A549 (cell line): Measurements from ENCODE around the gene BORCS6. TPM values are rescaled to one million over a fixed set of nuclear protein-coding genes. Genes with fewer than 3 reads are reported as not detected.

Experiments
- ATAC-seq, 2 experiments: fragments of 200-7000 bp in 1 of 2; fragments of >200 bp in 1 of 2; cut with Nextera tagmentation in 1 of 2; cut with Tn5 transposase in 1 of 2; 3 replicates each; pipeline versions ENCODE4 v1.8.0 to v1.9.1; 2018 to 2020; ENCODE audit warnings: mild to moderate bottlenecking in 1 of 2, moderate library complexity in 1 of 2
- CTCF ChIA-PET: fragments of 300-600 bp; sonication (Branson Sonifier 250); formaldehyde crosslinking; extraction: SDS; loops from one replicate; lab custom pipeline; 2021; ENCODE audit warnings: antibody characterized with exemption, inconsistent platforms; lab: Yijun Ruan, JAX
- POLR2A ChIA-PET: fragments of 350-600 bp; formaldehyde crosslinking; extraction: SDS; loops from one replicate; lab custom pipeline; 2021; ENCODE audit warnings: antibody characterized with exemption, inconsistent platforms; lab: Yijun Ruan, JAX
- DNase-seq, 2 experiments: peaks; one replicate each; pipeline versions ENCODE4 v3.0.0 to v3.0.0-alpha.2; 2011 to 2016; ENCODE audit warnings: low read depth in 1 of 2, low spot score in 1 of 2
- FAIRE-seq: peaks from 2 replicates; lab custom pipeline; 2011; peaks lifted over from hg19 to GRCh38; lab: Jason Lieb, UNC
- H3K27ac ChIP-seq, 2 experiments: fragments of >200 bp; sonication (Bioruptor Twin); formaldehyde crosslinking; 3 replicates each; pipeline ENCODE4 v1.5.1; 2016 to 2017
- H3K4me1 ChIP-seq: fragments of >200 bp; sonication (Bioruptor Twin); formaldehyde crosslinking; 3 replicates; pipeline ENCODE4 v1.6.1; 2016
- H3K4me2 ChIP-seq: fragments of >200 bp; sonication (Bioruptor Twin); formaldehyde crosslinking; 3 replicates; pipeline ENCODE4 v1.6.1; 2016
- H3K4me3 ChIP-seq: fragments of >200 bp; sonication (Bioruptor Twin); formaldehyde crosslinking; 3 replicates; pipeline ENCODE4 v1.5.1; 2016
- H3K9me3 ChIP-seq: fragments of >200 bp; sonication (Bioruptor Twin); formaldehyde crosslinking; 3 replicates; pipeline ENCODE4 v1.6.1; 2016
- BHLHE40 ChIP-seq: IDR thresholded peaks from 2 replicates; pipeline ENCODE4 v1.6.1; 2012; ENCODE audit warnings: low read depth, low read length, inconsistent platforms
- CEBPB ChIP-seq, 2 experiments: fragments of >200 bp in 1 of 2; sonication (Bioruptor Twin) in 1 of 2; formaldehyde crosslinking in 1 of 2; IDR thresholded peaks; 2 replicates each; pipeline ENCODE4 v1.6.1; 2012 to 2016
- EHF ChIP-seq: fragments of 250-450 bp; sonication (Bioruptor Pico); IDR thresholded peaks from 2 replicates; pipeline ENCODE4 v1.5.0; 2020; ENCODE audit warnings: mild to moderate bottlenecking
- ESRRA ChIP-seq: fragments of 150-350 bp; IDR thresholded peaks from 2 replicates; pipeline ENCODE4 v1.6.1; 2014; ENCODE audit warnings: mild to moderate bottlenecking, low read length, borderline replicate concordance
- FOSL2 ChIP-seq, 2 experiments: fragments of 450-650 bp in 1 of 2; fragments of >200 bp in 1 of 2; sonication (Bioruptor Twin) in 1 of 2; formaldehyde crosslinking; IDR thresholded peaks; 2 replicates each; pipeline versions ENCODE4 v1.5.0 to v1.6.1; 2016 to 2020; ENCODE audit warnings: mild to moderate bottlenecking in 1 of 2, moderate library complexity in 1 of 2
- FOXS1 ChIP-seq: fragments of 250-450 bp; sonication (Bioruptor Pico); IDR thresholded peaks from 2 replicates; pipeline ENCODE4 v1.5.0; 2020; ENCODE audit warnings: mild to moderate bottlenecking, moderate library complexity
- HDAC2 ChIP-seq: fragments of 200-600 bp; sonication (generic); IDR thresholded peaks from 2 replicates; pipeline ENCODE4 v1.6.1; 2016
- HEYL ChIP-seq: fragments of 250-450 bp; sonication (Bioruptor Pico); IDR thresholded peaks from 2 replicates; pipeline ENCODE4 v1.8.0; 2021; ENCODE audit warnings: mild to moderate bottlenecking, moderate library complexity
- HOXB13 ChIP-seq: fragments of 250-450 bp; sonication (Bioruptor Pico); IDR thresholded peaks from 2 replicates; pipeline ENCODE4 v1.5.0; 2020; ENCODE audit warnings: low read depth, mild to moderate bottlenecking, moderate library complexity
- JUN ChIP-seq, 2 experiments: fragments of >200 bp; sonication (Bioruptor Twin); formaldehyde crosslinking; IDR thresholded peaks; 2 replicates in 1 of 2; 3 replicates in 1 of 2; pipeline ENCODE4 v1.6.1; 2016 to 2017
- JUNB ChIP-seq: fragments of >200 bp; sonication (Bioruptor Twin); formaldehyde crosslinking; IDR thresholded peaks from 2 replicates; pipeline ENCODE4 v1.6.1; 2016
- KDM5A ChIP-seq: fragments of 200-600 bp; sonication (generic); IDR thresholded peaks from 2 replicates; pipeline ENCODE4 v1.6.1; 2016; ENCODE audit warnings: antibody characterized with exemption, mild to moderate bottlenecking
- MAZ ChIP-seq: fragments of 150-350 bp; IDR thresholded peaks from 2 replicates; pipeline ENCODE4 v1.6.1; 2014; ENCODE audit warnings: antibody characterized with exemption, low read depth, low read length, borderline replicate concordance
- MYC ChIP-seq: IDR thresholded peaks from 2 replicates; pipeline ENCODE4 v1.6.1; 2012; ENCODE audit warnings: mild to moderate bottlenecking, inconsistent platforms, low read length, improper control_type of control experiment, borderline replicate concordance
- PHF8 ChIP-seq: fragments of 200-600 bp; sonication (generic); IDR thresholded peaks from 2 replicates; pipeline ENCODE4 v1.6.1; 2016; ENCODE audit warnings: low read depth, mild to moderate bottlenecking, antibody characterized with exemption, moderate library complexity, borderline replicate concordance
- RAD21 ChIP-seq, 2 experiments: fragments of >200 bp in 1 of 2; sonication (Bioruptor Twin) in 1 of 2; formaldehyde crosslinking in 1 of 2; IDR thresholded peaks in 1 of 2; conservative IDR thresholded peaks in 1 of 2; 2 replicates in 1 of 2; 3 replicates in 1 of 2; pipeline ENCODE4 v1.6.1; 2012 to 2018; ENCODE audit warnings: inconsistent platforms in 1 of 2
- RARB ChIP-seq: fragments of 250-450 bp; sonication (Bioruptor Pico); IDR thresholded peaks from 2 replicates; pipeline ENCODE4 v1.8.0; 2021; ENCODE audit warnings: mild to moderate bottlenecking, moderate library complexity
- RFX5 ChIP-seq: fragments of 450-650 bp; IDR thresholded peaks from 2 replicates; pipeline ENCODE4 v1.7.1; 2014; ENCODE audit warnings: antibody characterized with exemption, mild to moderate bottlenecking, moderate library complexity
- RNF2 ChIP-seq: fragments of 200-600 bp; sonication (generic); IDR thresholded peaks from 2 replicates; pipeline ENCODE4 v1.6.1; 2016; ENCODE audit warnings: low read depth, mild to moderate bottlenecking, antibody characterized with exemption, moderate library complexity, borderline replicate concordance
- SREBF2 ChIP-seq: fragments of 450-650 bp; IDR thresholded peaks from 2 replicates; pipeline ENCODE4 v1.6.1; 2014; ENCODE audit warnings: mild to moderate bottlenecking, moderate library complexity
- TP53 ChIP-seq: fragments of 250-450 bp; sonication (Bioruptor Pico); IDR thresholded peaks from 2 replicates; pipeline ENCODE4 v1.5.0; 2021; ENCODE audit warnings: mild to moderate bottlenecking, moderate library complexity
- ZFP36 ChIP-seq: fragments of 450-650 bp; IDR thresholded peaks from 2 replicates; pipeline ENCODE4 v1.6.1; 2014; ENCODE audit warnings: borderline replicate concordance; ENCODE audit not compliant: partially characterized antibody
- ZSCAN20 ChIP-seq: fragments of 250-450 bp; sonication (Bioruptor Pico); IDR thresholded peaks from 2 replicates; pipeline ENCODE4 v1.8.0; 2022; ENCODE audit warnings: mild to moderate bottlenecking, moderate library complexity
- WGBS: methylation state at CpG from one replicate; pipeline ENCODE4 v1.1.6; 2017; ENCODE audit errors: missing lambda C conversion rate; 5-methylcytosine and 5-hydroxymethylcytosine counted together
- polyA plus RNA-seq, 4 experiments: library from polyadenylated mRNA; depleted of rRNA in 3 of 4; stranded (reverse); fragments of >200 nt; fragmentation: RNase III in 1 of 4; extraction: RNeasy Plus Mini Kit Qiagen cat#74134 plus additional on column Dnase treatment in 1 of 4; gene quantifications; 2 replicates in 3 of 4; 3 replicates in 1 of 4; pipeline ENCODE4 v1.2.3, GENCODE V29; 2011 to 2017
- TF ChIP-seq, protein P1 (sequence below): fragments of >200 bp; sonication (Bioruptor Twin); formaldehyde crosslinking; IDR thresholded peaks from 2 replicates; pipeline ENCODE4 v1.6.1; 2016
- TF ChIP-seq, protein P2 (sequence below): IDR thresholded peaks from 2 replicates; pipeline ENCODE4 v1.6.1; 2012
- TF ChIP-seq, protein P3 (sequence below): IDR thresholded peaks from 2 replicates; pipeline ENCODE4 v1.6.1; 2012
- TF ChIP-seq, protein P4 (sequence below): fragments of 250-450 bp; sonication (Bioruptor Pico); IDR thresholded peaks from 2 replicates; pipeline ENCODE4 v1.5.0; 2021; ENCODE audit warnings: mild to moderate bottlenecking, moderate library complexity, borderline replicate concordance
- TF ChIP-seq, protein P5 (sequence below): IDR thresholded peaks from 2 replicates; pipeline ENCODE4 v1.6.1; 2012; ENCODE audit warnings: low read depth, borderline replicate concordance

Gene BORCS6
- polyA plus RNA-seq, 2 of the 4 experiments (the other 2 are of a cell fraction), result 3.0 to 6.6 TPM

DNA sequence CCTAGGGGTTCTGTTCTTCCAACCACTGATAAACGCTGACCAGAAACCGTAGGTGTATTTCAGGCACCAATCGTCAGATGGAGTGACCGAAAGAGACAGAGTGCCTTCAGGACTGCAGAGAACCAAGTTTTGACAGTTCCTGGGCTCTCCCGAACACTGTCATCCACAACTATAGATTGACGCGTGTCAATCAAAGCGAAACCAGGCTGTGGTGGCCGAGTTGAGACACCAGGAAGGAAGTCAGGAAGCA is 32.3 kb upstream of the BORCS6 start:
- DNase-seq (no peak), FAIRE-seq (no peak), ATAC-seq (peak in 1 of 2 experiments; percentile 21; a peak in 2 of 6 replicates)
- peak overlapping the region; percentile 94 for H3K4me2 ChIP-seq
- CTCF ChIA-PET, result interaction anchor here (0.8 to 12.0 kb wide), 20 partner anchors 10 to 149 kb away, joined by 3 to 160 read pairs (median 6); partner anchors contain the start of genes AURKB, CTC1, PFAS and SLC25A35
- peaks cover 28% of the 10 kb centered on the region for H3K4me1 ChIP-seq
- WGBS, result 3% methylated on average over 9 of the region's 9 CpGs
- POLR2A ChIA-PET, result interaction anchor here (0.6 to 7.9 kb wide), 17 partner anchors 12 to 103 kb away, joined by 3 to 159 read pairs (median 6); partner anchors contain the start of genes AURKB, BORCS6, CTC1 and PFAS
- peak overlapping the region; percentile 95 to 97 for H3K27ac ChIP-seq
- TF ChIP-seq, protein P1, sequence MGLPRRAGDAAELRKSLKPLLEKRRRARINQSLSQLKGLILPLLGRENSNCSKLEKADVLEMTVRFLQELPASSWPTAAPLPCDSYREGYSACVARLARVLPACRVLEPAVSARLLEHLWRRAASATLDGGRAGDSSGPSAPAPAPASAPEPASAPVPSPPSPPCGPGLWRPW, result no peak
- TF ChIP-seq, protein P2, sequence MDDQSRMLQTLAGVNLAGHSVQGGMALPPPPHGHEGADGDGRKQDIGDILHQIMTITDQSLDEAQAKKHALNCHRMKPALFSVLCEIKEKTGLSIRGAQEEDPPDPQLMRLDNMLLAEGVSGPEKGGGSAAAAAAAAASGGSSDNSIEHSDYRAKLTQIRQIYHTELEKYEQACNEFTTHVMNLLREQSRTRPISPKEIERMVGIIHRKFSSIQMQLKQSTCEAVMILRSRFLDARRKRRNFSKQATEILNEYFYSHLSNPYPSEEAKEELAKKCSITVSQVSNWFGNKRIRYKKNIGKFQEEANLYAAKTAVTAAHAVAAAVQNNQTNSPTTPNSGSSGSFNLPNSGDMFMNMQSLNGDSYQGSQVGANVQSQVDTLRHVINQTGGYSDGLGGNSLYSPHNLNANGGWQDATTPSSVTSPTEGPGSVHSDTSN, result peak; percentile 93
- peak overlapping the region; percentile 78 for H3K4me3 ChIP-seq
- no peaks in the 10 kb centered on the region for H3K9me3 ChIP-seq

DNA sequence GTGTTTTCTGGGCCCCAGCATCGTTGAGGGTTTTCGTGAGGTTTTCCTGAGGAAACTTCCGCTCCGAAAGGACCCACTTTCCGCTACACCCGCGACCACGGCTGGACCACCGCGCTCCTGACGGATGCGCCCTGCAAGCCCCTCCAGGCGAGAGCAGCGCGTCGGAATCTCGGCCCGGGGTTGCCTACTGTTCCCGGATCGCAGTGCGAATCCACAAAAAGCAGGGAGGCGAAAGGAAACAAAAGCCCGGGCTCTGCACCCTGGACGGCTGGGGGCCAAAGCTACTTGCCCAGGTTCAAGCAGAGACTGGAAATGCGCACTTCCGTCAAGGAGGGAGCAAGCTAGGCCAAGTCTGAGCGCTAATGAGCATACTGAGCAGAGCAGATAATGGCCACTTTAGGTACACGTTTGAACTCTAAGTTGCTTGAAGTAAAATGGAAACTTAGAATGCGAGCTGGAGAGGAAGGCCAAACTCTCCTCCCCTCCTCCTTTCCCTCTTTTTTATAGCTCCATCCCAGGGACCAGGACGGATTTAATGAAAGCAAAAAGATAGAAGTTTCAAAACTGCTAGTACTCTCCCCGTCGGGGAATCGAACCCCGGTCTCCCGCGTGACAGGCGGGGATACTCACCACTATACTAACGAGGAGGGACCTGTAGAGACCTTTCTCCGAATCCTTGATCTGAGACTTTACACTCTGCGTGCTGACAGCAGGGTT is 31.8 kb upstream of the BORCS6 start:
- peak overlapping the region; percentile 94 for H3K4me2 ChIP-seq
- H3K4me1 ChIP-seq, result peaks cover 24% of the 10 kb centered on the region
- ATAC-seq (peak; percentile 16 to 49), DNase-seq (peak; percentile 82 to 95)
- no peaks in the 10 kb centered on the region for H3K9me3 ChIP-seq
- 2% methylated on average over 40 of the region's 40 CpGs for WGBS
- H3K4me3 ChIP-seq, result peak overlapping the region; percentile 78
- TF ChIP-seq CEBPB (IDR thresholded peaks at IDR 0.05), result peak; percentile 14 to 79; a peak in 3 of 4 replicates
- TF ChIP-seq MYC, result no peak
- TF ChIP-seq JUN (IDR thresholded peaks at IDR 0.05), result 0 out of 5 replicates have a peak, but pooled peaks of 1 of the 2 experiments have one; percentile 20
- no peak for TF ChIP-seq FOSL2 (IDR thresholded peaks at IDR 0.05)
- TF ChIP-seq FOSL2 (CRISPR knock-in tag; IDR thresholded peaks at IDR 0.05), result 0 out of 2 replicates have a peak, but pooled peaks have one; percentile 5
- TF ChIP-seq ESRRA, result 0 out of 2 replicates have a peak, but pooled peaks have one; percentile 16
- TF ChIP-seq, protein P3, sequence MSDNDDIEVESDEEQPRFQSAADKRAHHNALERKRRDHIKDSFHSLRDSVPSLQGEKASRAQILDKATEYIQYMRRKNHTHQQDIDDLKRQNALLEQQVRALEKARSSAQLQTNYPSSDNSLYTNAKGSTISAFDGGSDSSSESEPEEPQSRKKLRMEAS, result no peak; the same call in none of the 2 replicates
- 0 out of 2 replicates have a peak, but pooled peaks have one; percentile 62 for TF ChIP-seq EHF (CRISPR knock-in tag)
- TF ChIP-seq, protein P4, sequence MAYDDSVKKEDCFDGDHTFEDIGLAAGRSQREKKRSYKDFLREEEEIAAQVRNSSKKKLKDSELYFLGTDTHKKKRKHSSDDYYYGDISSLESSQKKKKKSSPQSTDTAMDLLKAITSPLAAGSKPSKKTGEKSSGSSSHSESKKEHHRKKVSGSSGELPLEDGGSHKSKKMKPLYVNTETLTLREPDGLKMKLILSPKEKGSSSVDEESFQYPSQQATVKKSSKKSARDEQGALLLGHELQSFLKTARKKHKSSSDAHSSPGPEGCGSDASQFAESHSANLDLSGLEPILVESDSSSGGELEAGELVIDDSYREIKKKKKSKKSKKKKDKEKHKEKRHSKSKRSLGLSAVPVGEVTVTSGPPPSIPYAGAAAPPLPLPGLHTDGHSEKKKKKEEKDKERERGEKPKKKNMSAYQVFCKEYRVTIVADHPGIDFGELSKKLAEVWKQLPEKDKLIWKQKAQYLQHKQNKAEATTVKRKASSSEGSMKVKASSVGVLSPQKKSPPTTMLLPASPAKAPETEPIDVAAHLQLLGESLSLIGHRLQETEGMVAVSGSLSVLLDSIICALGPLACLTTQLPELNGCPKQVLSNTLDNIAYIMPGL, result peak; percentile 96
- peak; percentile 22; the same call in 1 of the 2 replicates for TF ChIP-seq MAZ
- TF ChIP-seq, protein P5, sequence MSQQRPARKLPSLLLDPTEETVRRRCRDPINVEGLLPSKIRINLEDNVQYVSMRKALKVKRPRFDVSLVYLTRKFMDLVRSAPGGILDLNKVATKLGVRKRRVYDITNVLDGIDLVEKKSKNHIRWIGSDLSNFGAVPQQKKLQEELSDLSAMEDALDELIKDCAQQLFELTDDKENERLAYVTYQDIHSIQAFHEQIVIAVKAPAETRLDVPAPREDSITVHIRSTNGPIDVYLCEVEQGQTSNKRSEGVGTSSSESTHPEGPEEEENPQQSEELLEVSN, result no peak; the same call in 1 of the 2 replicates
- no peak for TF ChIP-seq RAD21 (conservative IDR thresholded peaks at IDR 0.05 in 1 of 2, IDR thresholded peaks at IDR 0.05 in 1 of 2)
- no peak for TF ChIP-seq ZSCAN20 (CRISPR knock-in tag)
- no peak for TF ChIP-seq ZFP36
- TF ChIP-seq HDAC2, result no peak
- TF ChIP-seq RNF2, result no peak
- TF ChIP-seq HOXB13 (CRISPR knock-in tag), result no peak
- TF ChIP-seq JUNB, result no peak
- no peak for TF ChIP-seq RFX5
- TF ChIP-seq BHLHE40, result no peak
- TF ChIP-seq TP53 (CRISPR knock-in tag), result no peak
- TF ChIP-seq SREBF2, result peak; percentile 91
- TF ChIP-seq KDM5A, result no peak
- peak; percentile 72 for TF ChIP-seq FOXS1 (CRISPR knock-in tag)
- peak; percentile 52; the same call in 1 of the 2 replicates for TF ChIP-seq PHF8
- no peak for TF ChIP-seq HEYL (CRISPR knock-in tag)
- TF ChIP-seq RARB (CRISPR knock-in tag), result no peak
- TF ChIP-seq, all 56 proteins: peak for 10
- peak overlapping the region; percentile 95 to 97 for H3K27ac ChIP-seq
- CTCF ChIA-PET, result interaction anchor here (0.6 to 12.0 kb wide), 29 partner anchors 9 to 148 kb away, joined by 3 to 160 read pairs (median 5); partner anchors contain the start of genes ALOXE3, AURKB, BORCS6 and CTC1
- POLR2A ChIA-PET, result interaction anchor here (0.9 to 7.9 kb wide), 17 partner anchors 11 to 102 kb away, joined by 3 to 159 read pairs (median 6); partner anchors contain the start of genes AURKB, BORCS6, CTC1 and PFAS
- no peak for FAIRE-seq
